HCT116 (cell line): ENCODE results near the gene APLP1. TPM values are rescaled to one million over a fixed set of nuclear protein-coding genes. Genes with fewer than 3 reads are reported as not detected.

Experiments used
- ATAC-seq: fragments of 200-7000 bp; cut with Tn5 transposase; 2 replicates; pipeline ENCODE4 v1.9.1; 2020; ENCODE audit warnings: mild to moderate bottlenecking, moderate library complexity
- BruUV-seq: library from RNA; stranded (reverse); fragments of 400-500 nt; replicated peaks from 2 replicates; lab custom pipeline; 2021; lab: Mats Ljungman, UMichigan
- CTCF ChIA-PET: fragments of 300-600 bp; sonication (Branson Sonifier 250); formaldehyde crosslinking; loops from one replicate; lab custom pipeline; 2021; ENCODE audit warnings: antibody characterized with exemption; lab: Charles Lee
- POLR2A ChIA-PET: fragments of 300-600, 350-600 bp; sonication (Branson Sonifier 250); formaldehyde crosslinking; loops from one replicate; lab custom pipeline; 2021; ENCODE audit warnings: antibody characterized with exemption; lab: Charles Lee
- RAD21 ChIA-PET, 2 experiments: fragments of 300-600 bp; sonication (Branson Sonifier 250); formaldehyde crosslinking; loops; one replicate each; lab custom pipeline; 2023; ENCODE audit warnings: low total read pairs in 2 of 2; ENCODE audit not compliant: uncharacterized antibody in 2 of 2, unreplicated experiment in 2 of 2, low non-redundant PET in 1 of 2; lab: Charles Lee
- DNase-seq: peaks from one replicate; pipeline ENCODE4 v3.0.0-alpha.2; 2010; ENCODE audit warnings: low read depth, low spot score
- H2AFZ ChIP-seq: fragments of 200-600 bp; shearing (Covaris generic), sonication (generic); 2 replicates; pipeline ENCODE4 v1.6.1; 2017; ENCODE audit warnings: low read depth, mixed run types, mixed read lengths, antibody characterized with exemption, low read length; ENCODE audit not compliant: poor library complexity, severe bottlenecking
- H3K27ac ChIP-seq: 2 replicates; pipeline ENCODE4 v1.5.1; 2012; ENCODE audit warnings: low read depth, low read length
- H3K27me3 ChIP-seq: fragments of 200-600 bp; sonication (generic); 2 replicates; pipeline ENCODE4 v1.6.1; 2016; ENCODE audit warnings: mixed run types, low read length, mixed read lengths; ENCODE audit not compliant: insufficient read depth
- H3K36me3 ChIP-seq, 2 experiments: fragments of 200-500 bp in 1 of 2; fragments of 200-600 bp in 1 of 2; sonication (Bioruptor generic) in 1 of 2; sonication (generic) in 1 of 2; 2 replicates each; pipeline versions ENCODE4 v1.5.1 to v1.6.1; 2014 to 2016; ENCODE audit warnings: low read length in 2 of 2, inconsistent platforms in 1 of 2, mixed read lengths in 1 of 2, mixed run types in 1 of 2; ENCODE audit not compliant: insufficient read depth in 2 of 2, control insufficient read depth in 1 of 2
- H3K4me1 ChIP-seq, 2 experiments: fragments of 200-600 bp in 1 of 2; sonication (generic) in 1 of 2; 2 replicates each; pipeline versions ENCODE4 v1.5.1 to v1.6.1; 2012 to 2017; ENCODE audit warnings: low read length in 2 of 2, inconsistent platforms in 1 of 2, mild to moderate bottlenecking in 1 of 2, mixed read lengths in 1 of 2, mixed run types in 1 of 2, moderate library complexity in 1 of 2; ENCODE audit not compliant: insufficient read depth in 2 of 2, control insufficient read depth in 1 of 2
- H3K4me2 ChIP-seq: fragments of 200-600 bp; sonication (generic); 2 replicates; pipeline ENCODE4 v1.6.1; 2017; ENCODE audit warnings: mixed run types, low read length, mixed read lengths
- H3K4me3 ChIP-seq, 2 experiments: fragments of 200-600 bp in 1 of 2; sonication (generic) in 1 of 2; replicated peaks in 1 of 2; 2 replicates each; pipeline ENCODE4 v1.5.1; 2011 to 2016; ENCODE audit warnings: low read length in 2 of 2, control low read depth in 1 of 2, low read depth in 1 of 2, mild to moderate bottlenecking in 1 of 2, mixed read lengths in 1 of 2, mixed run types in 1 of 2
- H3K79me2 ChIP-seq: fragments of 200-600 bp; sonication (generic); 2 replicates; pipeline ENCODE4 v1.6.1; 2017; ENCODE audit warnings: mild to moderate bottlenecking, mixed run types, low read length, moderate library complexity, mixed read lengths; ENCODE audit not compliant: insufficient read depth
- H3K9ac ChIP-seq: fragments of 200-600 bp; sonication (generic); 2 replicates; pipeline ENCODE4 v1.6.1; 2016; ENCODE audit warnings: low read length, mixed read lengths
- H3K9me2 ChIP-seq: fragments of 200-600 bp; sonication (generic), shearing (Covaris generic); 2 replicates; pipeline ENCODE4 v1.6.1; 2017; ENCODE audit warnings: mixed run types, mild to moderate bottlenecking, moderate library complexity; ENCODE audit not compliant: insufficient read depth
- H3K9me3 ChIP-seq, 2 experiments: fragments of 200-500 bp in 1 of 2; fragments of 200-600 bp in 1 of 2; sonication (Bioruptor generic) in 1 of 2; sonication (generic) in 1 of 2; 2 replicates each; pipeline ENCODE4 v1.6.1; 2014 to 2017; ENCODE audit warnings: low read length in 2 of 2, mixed read lengths in 2 of 2, inconsistent platforms in 1 of 2, low read depth in 1 of 2, mild to moderate bottlenecking in 1 of 2, mixed run types in 1 of 2, moderate library complexity in 1 of 2; ENCODE audit not compliant: control insufficient read depth in 1 of 2, insufficient read depth in 1 of 2
- H4K20me1 ChIP-seq: fragments of 200-600 bp; sonication (generic), shearing (Covaris generic); 2 replicates; pipeline ENCODE4 v1.6.1; 2017; ENCODE audit warnings: mixed run types, mild to moderate bottlenecking, moderate library complexity; ENCODE audit not compliant: insufficient read depth
- CBX3 ChIP-seq: IDR thresholded peaks from 2 replicates; pipeline ENCODE4 v1.6.1; 2012; ENCODE audit warnings: low read depth
- EGR1 ChIP-seq: IDR thresholded peaks from 2 replicates; pipeline ENCODE4 v1.6.1; 2012; ENCODE audit warnings: low read depth
- EZH2phosphoT487 ChIP-seq: fragments of 200-600 bp; IDR thresholded peaks from 2 replicates; pipeline ENCODE4 v1.6.1; 2018; ENCODE audit warnings: antibody characterized with exemption, borderline replicate concordance
- JUND ChIP-seq: IDR thresholded peaks from 2 replicates; pipeline ENCODE4 v1.6.1; 2012
- POLR2A ChIP-seq: IDR thresholded peaks from 2 replicates; pipeline ENCODE4 v1.7.0; 2011; ENCODE audit warnings: borderline replicate concordance; ENCODE audit not compliant: insufficient read depth, insufficient read length; ENCODE audit errors: extremely low read depth
- RAD21 ChIP-seq: IDR thresholded peaks from 2 replicates; pipeline ENCODE4 v1.6.1; 2012; ENCODE audit warnings: low read depth, mild to moderate bottlenecking
- SIN3A ChIP-seq: IDR thresholded peaks from 2 replicates; pipeline ENCODE4 v1.6.1; 2012; ENCODE audit warnings: low read depth
- SP1 ChIP-seq: IDR thresholded peaks from 2 replicates; pipeline ENCODE4 v1.6.1; 2012; ENCODE audit warnings: low read depth
- YY1 ChIP-seq: IDR thresholded peaks from 2 replicates; pipeline ENCODE4 v1.6.1; 2011; ENCODE audit warnings: low read length, low read depth, moderate library complexity, mild to moderate bottlenecking; ENCODE audit not compliant: insufficient replicate concordance; ENCODE audit errors: extremely low read depth
- intact Hi-C: fragments of 100-400 bp; cut with micrococcal nuclease; formaldehyde crosslinking; loops from 2 replicates; pipeline ENCODE4 v1.10.0; 2022
- total RNA-seq: library from RNA; stranded (reverse); gene quantifications from one replicate; pipeline ENCODE4 v1.2.1, GENCODE V29; 2021; ENCODE audit not compliant: unreplicated experiment
- TF ChIP-seq, protein P1 (sequence below): IDR thresholded peaks from 2 replicates; pipeline ENCODE4 v1.6.1; 2011; ENCODE audit warnings: mild to moderate bottlenecking, low read length, moderate library complexity; ENCODE audit not compliant: insufficient replicate concordance; ENCODE audit errors: extremely low read depth
- TF ChIP-seq, protein P2 (sequence below): IDR thresholded peaks from 2 replicates; pipeline ENCODE4 v1.6.1; 2012
- TF ChIP-seq, protein P3 (sequence below), 3 experiments: fragments of 200-600 bp in 1 of 3; sonication (generic) in 1 of 3; IDR thresholded peaks in 2 of 3; conservative IDR thresholded peaks in 1 of 3; 2 replicates each; pipeline ENCODE4 v1.5.1; 2012 to 2017; ENCODE audit warnings: low read depth in 2 of 3, low read length in 2 of 3, antibody characterized with exemption in 1 of 3, borderline replicate concordance in 1 of 3, control low read depth in 1 of 3, mild to moderate bottlenecking in 1 of 3, mixed read lengths in 1 of 3, mixed run types in 1 of 3, moderate library complexity in 1 of 3; ENCODE audit not compliant: insufficient read depth in 1 of 3

APLP1 gene
- total RNA-seq, 1 experiment from 2014 or later, result 41.2 TPM

DNA sequence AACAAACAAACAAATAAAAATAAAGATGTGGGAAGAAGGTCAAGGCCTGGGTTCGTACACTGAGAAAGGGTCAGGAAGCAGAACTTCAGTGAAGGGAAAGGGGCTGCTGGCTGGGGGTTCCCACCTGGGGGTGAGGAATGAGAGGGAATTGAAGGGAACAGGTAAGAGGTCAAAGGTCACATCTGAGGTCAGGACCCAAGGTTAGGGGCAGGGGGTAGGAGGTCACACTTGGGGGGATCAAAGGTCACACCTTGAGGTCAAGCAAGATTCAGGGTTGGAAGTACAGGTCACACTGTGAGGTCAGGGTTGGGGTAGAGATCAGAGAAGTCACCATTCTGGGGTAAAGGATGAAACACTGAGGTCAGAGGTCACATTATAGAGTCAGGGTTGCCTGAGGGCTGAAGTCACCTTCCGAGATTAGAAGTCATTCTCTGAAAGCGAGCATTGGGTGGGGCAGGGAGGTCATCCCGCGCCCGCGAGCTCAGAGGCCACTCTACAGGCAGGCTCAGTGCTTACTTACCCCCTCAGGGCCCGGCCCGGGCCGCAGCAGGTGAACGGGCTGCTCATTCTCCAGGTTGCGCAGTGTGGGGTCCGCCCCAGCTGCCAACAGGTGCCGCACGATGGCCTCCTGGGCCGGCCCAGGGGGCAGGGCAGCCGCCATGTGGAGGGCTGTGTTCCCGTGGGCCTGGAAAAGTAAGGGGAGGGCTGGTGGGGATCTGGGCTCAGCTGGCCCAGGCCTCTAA lies 21.2 kb downstream of the APLP1 start:
- Histone ChIP-seq H3K4me3 (no peak overlapping the region), H3K27ac (no peak overlapping the region), H3K27me3 (no peaks in the 10 kb centered on the region), H3K9me2 (no peaks in the 10 kb centered on the region), H3K9me3 (no peaks in the 10 kb centered on the region), H3K9ac (no peak overlapping the region), H3K79me2 (no peaks in the 10 kb centered on the region), H2AFZ (no peak overlapping the region), H4K20me1 (no peaks in the 10 kb centered on the region), H3K4me2 (no peak overlapping the region), H3K36me3 (peaks cover 24 to 40% of the 10 kb centered on the region in 2 experiments; a peak in 3 of 4 replicates), H3K4me1 (no peaks in the 10 kb centered on the region)
- CTCF ChIA-PET, result interaction anchor here (1.4 kb wide), 1 partner anchor 43 kb away, joined by 3 read pairs; no protein-coding TSS in a partner anchor
- ATAC-seq (peak; percentile 34; the same call in 1 of the 2 replicates), DNase-seq (no peak)
- RAD21 ChIA-PET, result no interaction called here
- intact Hi-C loops, result loop anchor here (10.0 kb wide), 1 partner anchor 165 kb away; the partner anchor contains the start of genes THAP8 and WDR62
- BruUV-seq, result no TSS peak
- TF ChIP-seq SP1 (no peak), SIN3A (no peak), RAD21 (no peak), EZH2phosphoT487 (no peak)
- TF ChIP-seq, protein P1, sequence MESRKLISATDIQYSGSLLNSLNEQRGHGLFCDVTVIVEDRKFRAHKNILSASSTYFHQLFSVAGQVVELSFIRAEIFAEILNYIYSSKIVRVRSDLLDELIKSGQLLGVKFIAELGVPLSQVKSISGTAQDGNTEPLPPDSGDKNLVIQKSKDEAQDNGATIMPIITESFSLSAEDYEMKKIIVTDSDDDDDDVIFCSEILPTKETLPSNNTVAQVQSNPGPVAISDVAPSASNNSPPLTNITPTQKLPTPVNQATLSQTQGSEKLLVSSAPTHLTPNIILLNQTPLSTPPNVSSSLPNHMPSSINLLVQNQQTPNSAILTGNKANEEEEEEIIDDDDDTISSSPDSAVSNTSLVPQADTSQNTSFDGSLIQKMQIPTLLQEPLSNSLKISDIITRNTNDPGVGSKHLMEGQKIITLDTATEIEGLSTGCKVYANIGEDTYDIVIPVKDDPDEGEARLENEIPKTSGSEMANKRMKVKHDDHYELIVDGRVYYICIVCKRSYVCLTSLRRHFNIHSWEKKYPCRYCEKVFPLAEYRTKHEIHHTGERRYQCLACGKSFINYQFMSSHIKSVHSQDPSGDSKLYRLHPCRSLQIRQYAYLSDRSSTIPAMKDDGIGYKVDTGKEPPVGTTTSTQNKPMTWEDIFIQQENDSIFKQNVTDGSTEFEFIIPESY, result no peak
- POLR2A ChIA-PET, result no interaction called here

DNA sequence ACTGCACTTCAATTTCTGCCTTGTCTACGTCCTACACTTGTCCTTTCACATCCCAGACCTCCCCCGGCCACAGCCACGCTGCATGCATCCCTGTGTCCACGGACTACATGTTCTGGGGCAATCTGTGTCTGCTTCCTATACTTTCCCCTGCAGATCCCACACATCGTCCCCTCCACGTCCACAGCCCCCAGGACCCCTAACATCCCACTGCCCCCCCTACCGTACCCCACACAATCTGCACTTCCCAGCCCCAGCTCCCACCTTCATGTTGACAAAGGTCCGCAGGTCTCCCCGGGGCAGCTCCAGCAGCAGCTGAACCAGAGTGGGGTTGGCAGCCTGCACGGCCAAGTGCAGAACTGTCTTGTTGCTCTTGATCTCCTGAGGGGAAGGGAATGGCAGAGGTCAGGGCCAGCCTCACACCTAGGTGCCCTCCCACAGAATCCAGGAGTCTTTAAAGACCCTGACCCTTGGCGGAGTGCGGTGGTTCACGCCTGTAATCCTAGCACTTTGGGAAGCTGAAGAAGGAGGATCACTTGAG lies 21.8 kb downstream of the APLP1 start:
- no peak for TF ChIP-seq EGR1
- TF ChIP-seq CBX3, result no peak
- TF ChIP-seq, protein P2, sequence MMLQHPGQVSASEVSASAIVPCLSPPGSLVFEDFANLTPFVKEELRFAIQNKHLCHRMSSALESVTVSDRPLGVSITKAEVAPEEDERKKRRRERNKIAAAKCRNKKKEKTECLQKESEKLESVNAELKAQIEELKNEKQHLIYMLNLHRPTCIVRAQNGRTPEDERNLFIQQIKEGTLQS, result no peak
- no peak for TF ChIP-seq YY1
- TF ChIP-seq, protein P3, sequence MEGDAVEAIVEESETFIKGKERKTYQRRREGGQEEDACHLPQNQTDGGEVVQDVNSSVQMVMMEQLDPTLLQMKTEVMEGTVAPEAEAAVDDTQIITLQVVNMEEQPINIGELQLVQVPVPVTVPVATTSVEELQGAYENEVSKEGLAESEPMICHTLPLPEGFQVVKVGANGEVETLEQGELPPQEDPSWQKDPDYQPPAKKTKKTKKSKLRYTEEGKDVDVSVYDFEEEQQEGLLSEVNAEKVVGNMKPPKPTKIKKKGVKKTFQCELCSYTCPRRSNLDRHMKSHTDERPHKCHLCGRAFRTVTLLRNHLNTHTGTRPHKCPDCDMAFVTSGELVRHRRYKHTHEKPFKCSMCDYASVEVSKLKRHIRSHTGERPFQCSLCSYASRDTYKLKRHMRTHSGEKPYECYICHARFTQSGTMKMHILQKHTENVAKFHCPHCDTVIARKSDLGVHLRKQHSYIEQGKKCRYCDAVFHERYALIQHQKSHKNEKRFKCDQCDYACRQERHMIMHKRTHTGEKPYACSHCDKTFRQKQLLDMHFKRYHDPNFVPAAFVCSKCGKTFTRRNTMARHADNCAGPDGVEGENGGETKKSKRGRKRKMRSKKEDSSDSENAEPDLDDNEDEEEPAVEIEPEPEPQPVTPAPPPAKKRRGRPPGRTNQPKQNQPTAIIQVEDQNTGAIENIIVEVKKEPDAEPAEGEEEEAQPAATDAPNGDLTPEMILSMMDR (IDR thresholded peaks at IDR 0.05 in 2 of 3, conservative IDR thresholded peaks at IDR 0.05 in 1 of 3; ENCODE audit: borderline replicate concordance in 1 of 3, insufficient read depth in 1 of 3, low read depth in 2 of 3, low read length in 2 of 3), result no peak
- TF ChIP-seq, protein P1, result no peak
- no peak for TF ChIP-seq JUND
- TF ChIP-seq POLR2A, result no peak
- ATAC-seq (peak; percentile 22; the same call in 1 of the 2 replicates), DNase-seq (no peak)
- H3K9ac ChIP-seq, result no peak overlapping the region
- intact Hi-C loops, result no loop called here
- H4K20me1 ChIP-seq, result no peaks in the 10 kb centered on the region
- no peaks in the 10 kb centered on the region for H3K9me3 ChIP-seq
- H3K9me2 ChIP-seq, result no peaks in the 10 kb centered on the region
- H3K79me2 ChIP-seq, result no peaks in the 10 kb centered on the region
- CTCF ChIA-PET, result no interaction called here
- POLR2A ChIA-PET, result interaction anchor here (1.3 kb wide), 1 partner anchor 10 kb away, joined by 3 read pairs; the partner anchor contains the start of gene NFKBID
- no peak overlapping the region for H3K27ac ChIP-seq
- H2AFZ ChIP-seq, result no peak overlapping the region
- H3K4me2 ChIP-seq, result no peak overlapping the region
- peaks cover 28 to 40% of the 10 kb centered on the region in 2 experiments; a peak in 3 of 4 replicates for H3K36me3 ChIP-seq
- RAD21 ChIA-PET, result no interaction called here
- no peaks in the 10 kb centered on the region for H3K4me1 ChIP-seq
- no TSS peak for BruUV-seq
- H3K4me3 ChIP-seq, result no peak overlapping the region
- H3K27me3 ChIP-seq, result no peaks in the 10 kb centered on the region
